Erythroblast (primary cell): ENCODE results near the gene TRIO.

Experiments
- GATA1 ChIP-seq: IDR thresholded peaks from 2 replicates; pipeline ENCODE4 v1.6.1; 2011; ENCODE audit warnings: low read depth, mild to moderate bottlenecking, control low read depth, low read length, moderate library complexity
- POLR2A ChIP-seq: IDR thresholded peaks from 2 replicates; pipeline ENCODE4 v1.6.1; 2011; ENCODE audit warnings: mild to moderate bottlenecking, low read length

GRCh38 chr5:14407051-14407450 is 263.9 kb downstream of the TRIO start:
- TF ChIP-seq POLR2A (no peak), GATA1 (no peak)
